ENCODE results near the gene SLC27A5. TPM values are rescaled to one million over a fixed set of nuclear protein-coding genes. Genes with fewer than 3 reads are reported as not detected.

Gene SLC27A5
- total and polyA plus RNA-seq, 9 of the 15 experiments (the other 6 are each of a cell fraction or from before 2014, with no cell fraction given) = 42.2 to 318 (median 64.7) TPM

- TF ChIP-seq THAP12 (CRISPR knock-in tag; IDR thresholded peaks at IDR 0.05) (no peak), E2F6 (IDR thresholded peaks at IDR 0.05; ENCODE audit: borderline replicate concordance in 1 of 2, extremely low read depth in 1 of 2, insufficient read depth in 1 of 2, insufficient read length in 1 of 2, low read depth in 1 of 2, low read length in 1 of 2, poor library complexity in 1 of 2, severe bottlenecking in 1 of 2) (peak; percentile 71 to 84), YY1 (IDR thresholded peaks at IDR 0.05; ENCODE audit: borderline replicate concordance in 1 of 3, control insufficient read depth in 1 of 3, extremely low read depth in 1 of 3, insufficient read depth in 3 of 3, insufficient read length in 1 of 3, insufficient replicate concordance in 2 of 3, low read depth in 1 of 3, low read length in 2 of 3) (peak in 2 of 3 experiments; percentile 68 to 74), HDAC2 (IDR thresholded peaks at IDR 0.05) (peak; percentile 15; the same call in 1 of the 2 replicates), ZNF436 (CRISPR knock-in tag; IDR thresholded peaks at IDR 0.05) (no peak), HDAC6 (IDR thresholded peaks at IDR 0.05; ENCODE audit: low read depth, low read length) (no peak), SAFB2 (IDR thresholded peaks at IDR 0.05; ENCODE audit: borderline replicate concordance, low read depth, low read length, severe bottlenecking) (no peak), HCFC1 (IDR thresholded peaks at IDR 0.05; ENCODE audit: low read depth, low read length) (peak; percentile 89), ARID3B (CRISPR knock-in tag; IDR thresholded peaks at IDR 0.05; ENCODE audit: borderline replicate concordance) (no peak), FOXJ3 (CRISPR knock-in tag; IDR thresholded peaks at IDR 0.05) (no peak), ETV5 (CRISPR knock-in tag; IDR thresholded peaks at IDR 0.05; ENCODE audit: low read depth) (peak; percentile 91), DPF2 (IDR thresholded peaks at IDR 0.05) (0 out of 2 replicates have a peak, but pooled peaks have one; percentile 23), TAL1 (IDR thresholded peaks at IDR 0.05) (no peak), PHTF2 (CRISPR knock-in tag; IDR thresholded peaks at IDR 0.05) (no peak), CBFB (CRISPR knock-in tag; IDR thresholded peaks at IDR 0.05) (peak; percentile 84; the same call in 1 of the 2 replicates), KDM1A (IDR thresholded peaks at IDR 0.05) (no peak), BMI1 (IDR thresholded peaks at IDR 0.05; ENCODE audit: low read length) (no peak), SIRT6 (IDR thresholded peaks at IDR 0.05; ENCODE audit: low read depth, low read length) (no peak), GATAD2A (IDR thresholded peaks at IDR 0.05) (peak; percentile 62; the same call in 1 of the 2 replicates), ZNF79 (CRISPR knock-in tag; IDR thresholded peaks at IDR 0.05; ENCODE audit: low read depth) (no peak), ZNF764 (CRISPR knock-in tag; IDR thresholded peaks at IDR 0.05; ENCODE audit: low read depth) (no peak), ASH1L (IDR thresholded peaks at IDR 0.05; ENCODE audit: borderline replicate concordance, low read depth, partially characterized antibody) (no peak), ZC3H11A (IDR thresholded peaks at IDR 0.05; ENCODE audit: low read depth, low read length) (peak; percentile 93)
Measured at GRCh38 chr19:58499021-58499927, 12.5 kb downstream of the SLC27A5 start (continued).

Measured in K562 (cell line).